ENCODE results near the gene SCN3A.

DNA sequence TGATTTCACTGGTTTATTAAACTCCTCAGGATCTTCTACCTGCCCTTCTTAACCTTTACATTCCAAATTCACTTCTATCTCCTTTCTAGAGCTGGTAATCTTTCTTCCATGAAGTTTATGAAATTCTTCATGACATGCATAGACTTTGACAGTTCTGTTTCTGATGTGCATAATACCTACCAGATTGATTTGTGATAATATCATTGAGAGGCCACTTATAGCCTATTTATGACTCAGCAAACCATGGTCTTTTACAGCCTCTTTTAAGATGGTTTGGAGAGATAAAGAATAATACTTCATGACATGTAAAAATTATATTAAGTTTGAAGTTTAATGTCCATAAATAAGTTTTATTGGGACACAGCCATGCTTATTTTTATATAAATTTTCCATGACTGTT is 49.3 kb upstream of the SCN3A start:
- TF ChIP-seq, protein P1, sequence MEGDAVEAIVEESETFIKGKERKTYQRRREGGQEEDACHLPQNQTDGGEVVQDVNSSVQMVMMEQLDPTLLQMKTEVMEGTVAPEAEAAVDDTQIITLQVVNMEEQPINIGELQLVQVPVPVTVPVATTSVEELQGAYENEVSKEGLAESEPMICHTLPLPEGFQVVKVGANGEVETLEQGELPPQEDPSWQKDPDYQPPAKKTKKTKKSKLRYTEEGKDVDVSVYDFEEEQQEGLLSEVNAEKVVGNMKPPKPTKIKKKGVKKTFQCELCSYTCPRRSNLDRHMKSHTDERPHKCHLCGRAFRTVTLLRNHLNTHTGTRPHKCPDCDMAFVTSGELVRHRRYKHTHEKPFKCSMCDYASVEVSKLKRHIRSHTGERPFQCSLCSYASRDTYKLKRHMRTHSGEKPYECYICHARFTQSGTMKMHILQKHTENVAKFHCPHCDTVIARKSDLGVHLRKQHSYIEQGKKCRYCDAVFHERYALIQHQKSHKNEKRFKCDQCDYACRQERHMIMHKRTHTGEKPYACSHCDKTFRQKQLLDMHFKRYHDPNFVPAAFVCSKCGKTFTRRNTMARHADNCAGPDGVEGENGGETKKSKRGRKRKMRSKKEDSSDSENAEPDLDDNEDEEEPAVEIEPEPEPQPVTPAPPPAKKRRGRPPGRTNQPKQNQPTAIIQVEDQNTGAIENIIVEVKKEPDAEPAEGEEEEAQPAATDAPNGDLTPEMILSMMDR (IDR thresholded peaks at IDR 0.05; ENCODE audit: poor library complexity, severe bottlenecking): no peak
- no peak for TF ChIP-seq EZH2 (IDR thresholded peaks at IDR 0.05; ENCODE audit: borderline replicate concordance, insufficient read depth, low read length, poor library complexity, severe bottlenecking)
- TF ChIP-seq EP300 (conservative IDR thresholded peaks at IDR 0.05; ENCODE audit: poor library complexity, severe bottlenecking): no peak
- TF ChIP-seq SMC3 (conservative IDR thresholded peaks at IDR 0.05; ENCODE audit: poor library complexity): no peak
- no peak for TF ChIP-seq POLR2AphosphoS5 (IDR thresholded peaks at IDR 0.05)
- no peak for TF ChIP-seq TAF1 (IDR thresholded peaks at IDR 0.05; ENCODE audit: low read depth)

All from neural cell (in vitro differentiated cells).